A549 (cell line): Measurements from ENCODE around the gene APOBEC4. TPM values are rescaled to one million over a fixed set of nuclear protein-coding genes. Genes with fewer than 3 reads are reported as not detected.

Experiments used
- ATAC-seq, 2 experiments: fragments of 200-7000 bp in 1 of 2; fragments of >200 bp in 1 of 2; cut with Nextera tagmentation in 1 of 2; cut with Tn5 transposase in 1 of 2; 3 replicates each; pipeline versions ENCODE4 v1.8.0 to v1.9.1; 2018 to 2020; ENCODE audit warnings: mild to moderate bottlenecking in 1 of 2, moderate library complexity in 1 of 2
- CTCF ChIA-PET: fragments of 300-600 bp; sonication (Branson Sonifier 250); formaldehyde crosslinking; extraction: SDS; loops from one replicate; lab custom pipeline; 2021; ENCODE audit warnings: antibody characterized with exemption, inconsistent platforms; lab: Yijun Ruan, JAX
- POLR2A ChIA-PET: fragments of 350-600 bp; formaldehyde crosslinking; extraction: SDS; loops from one replicate; lab custom pipeline; 2021; ENCODE audit warnings: antibody characterized with exemption, inconsistent platforms; lab: Yijun Ruan, JAX
- DNase-seq, 2 experiments: peaks; one replicate each; pipeline versions ENCODE4 v3.0.0 to v3.0.0-alpha.2; 2011 to 2016; ENCODE audit warnings: low read depth in 1 of 2, low spot score in 1 of 2
- FAIRE-seq: peaks from 2 replicates; lab custom pipeline; 2011; peaks lifted over from hg19 to GRCh38; lab: Jason Lieb, UNC
- H3K27ac ChIP-seq, 2 experiments: fragments of >200 bp; sonication (Bioruptor Twin); formaldehyde crosslinking; 3 replicates each; pipeline ENCODE4 v1.5.1; 2016 to 2017
- H3K4me1 ChIP-seq: fragments of >200 bp; sonication (Bioruptor Twin); formaldehyde crosslinking; 3 replicates; pipeline ENCODE4 v1.6.1; 2016
- H3K4me2 ChIP-seq: fragments of >200 bp; sonication (Bioruptor Twin); formaldehyde crosslinking; 3 replicates; pipeline ENCODE4 v1.6.1; 2016
- H3K4me3 ChIP-seq: fragments of >200 bp; sonication (Bioruptor Twin); formaldehyde crosslinking; 3 replicates; pipeline ENCODE4 v1.5.1; 2016
- H3K9me3 ChIP-seq: fragments of >200 bp; sonication (Bioruptor Twin); formaldehyde crosslinking; 3 replicates; pipeline ENCODE4 v1.6.1; 2016
- CBX2 ChIP-seq: fragments of 200-600 bp; sonication (generic); IDR thresholded peaks from 2 replicates; pipeline ENCODE4 v1.6.1; 2016; ENCODE audit warnings: low read depth, mild to moderate bottlenecking, borderline replicate concordance
- EHF ChIP-seq: fragments of 250-450 bp; sonication (Bioruptor Pico); IDR thresholded peaks from 2 replicates; pipeline ENCODE4 v1.5.0; 2020; ENCODE audit warnings: mild to moderate bottlenecking
- ESRRA ChIP-seq: fragments of 150-350 bp; IDR thresholded peaks from 2 replicates; pipeline ENCODE4 v1.6.1; 2014; ENCODE audit warnings: mild to moderate bottlenecking, low read length, borderline replicate concordance
- GATA3 ChIP-seq: IDR thresholded peaks from 2 replicates; pipeline ENCODE4 v1.6.1; 2012; ENCODE audit warnings: borderline replicate concordance
- HDAC2 ChIP-seq: fragments of 200-600 bp; sonication (generic); IDR thresholded peaks from 2 replicates; pipeline ENCODE4 v1.6.1; 2016
- JUNB ChIP-seq: fragments of >200 bp; sonication (Bioruptor Twin); formaldehyde crosslinking; IDR thresholded peaks from 2 replicates; pipeline ENCODE4 v1.6.1; 2016
- KDM1A ChIP-seq: fragments of 200-600 bp; sonication (generic); IDR thresholded peaks from 2 replicates; pipeline ENCODE4 v1.6.1; 2016; ENCODE audit warnings: low read depth, mild to moderate bottlenecking
- MAFK ChIP-seq: fragments of 450-650 bp; IDR thresholded peaks from 2 replicates; pipeline ENCODE4 v1.6.1; 2014; ENCODE audit not compliant: partially characterized antibody
- MAZ ChIP-seq: fragments of 150-350 bp; IDR thresholded peaks from 2 replicates; pipeline ENCODE4 v1.6.1; 2014; ENCODE audit warnings: antibody characterized with exemption, low read depth, low read length, borderline replicate concordance
- NFE2L2 ChIP-seq: fragments of 150-350 bp; conservative IDR thresholded peaks from 2 replicates; pipeline ENCODE4 v1.6.1; 2014; ENCODE audit warnings: low read length
- NR3C1 ChIP-seq: fragments of >200 bp; sonication (Bioruptor Twin); formaldehyde crosslinking; IDR thresholded peaks from 3 replicates; pipeline ENCODE4 v1.6.1; 2017
- PHF8 ChIP-seq: fragments of 200-600 bp; sonication (generic); IDR thresholded peaks from 2 replicates; pipeline ENCODE4 v1.6.1; 2016; ENCODE audit warnings: low read depth, mild to moderate bottlenecking, antibody characterized with exemption, moderate library complexity, borderline replicate concordance
- RAD21 ChIP-seq, 2 experiments: fragments of >200 bp in 1 of 2; sonication (Bioruptor Twin) in 1 of 2; formaldehyde crosslinking in 1 of 2; IDR thresholded peaks in 1 of 2; conservative IDR thresholded peaks in 1 of 2; 2 replicates in 1 of 2; 3 replicates in 1 of 2; pipeline ENCODE4 v1.6.1; 2012 to 2018; ENCODE audit warnings: inconsistent platforms in 1 of 2
- RCOR1 ChIP-seq: fragments of 150-350 bp; IDR thresholded peaks from 2 replicates; pipeline ENCODE4 v1.6.1; 2014; ENCODE audit warnings: antibody characterized with exemption, low read length, low read depth
- SMC3 ChIP-seq: fragments of >200 bp; sonication (Bioruptor Twin); formaldehyde crosslinking; IDR thresholded peaks from 3 replicates; pipeline ENCODE4 v1.6.1; 2018; ENCODE audit warnings: inconsistent platforms
- TFCP2L1 ChIP-seq: fragments of 250-450 bp; sonication (Bioruptor Pico); IDR thresholded peaks from 2 replicates; pipeline ENCODE4 v1.5.0; 2021; ENCODE audit warnings: mild to moderate bottlenecking
- ZFP36 ChIP-seq: fragments of 450-650 bp; IDR thresholded peaks from 2 replicates; pipeline ENCODE4 v1.6.1; 2014; ENCODE audit warnings: borderline replicate concordance; ENCODE audit not compliant: partially characterized antibody
- ZNF302 ChIP-seq: fragments of 250-450 bp; sonication (Bioruptor Pico); IDR thresholded peaks from 2 replicates; pipeline ENCODE4 v1.9.0; 2021; ENCODE audit warnings: inconsistent platforms, mild to moderate bottlenecking, moderate library complexity
- WGBS: methylation state at CpG from one replicate; pipeline ENCODE4 v1.1.6; 2017; ENCODE audit errors: missing lambda C conversion rate; 5-methylcytosine and 5-hydroxymethylcytosine counted together
- polyA plus RNA-seq, 4 experiments: library from polyadenylated mRNA; depleted of rRNA in 3 of 4; stranded (reverse); fragments of >200 nt; fragmentation: RNase III in 1 of 4; extraction: RNeasy Plus Mini Kit Qiagen cat#74134 plus additional on column Dnase treatment in 1 of 4; gene quantifications; 2 replicates in 3 of 4; 3 replicates in 1 of 4; pipeline ENCODE4 v1.2.3, GENCODE V29; 2011 to 2017
- TF ChIP-seq, protein P1 (sequence below): IDR thresholded peaks from 2 replicates; pipeline ENCODE4 v1.6.1; 2012
- TF ChIP-seq, protein P2 (sequence below): fragments of 200-600 bp; sonication (generic); IDR thresholded peaks from 2 replicates; pipeline ENCODE4 v1.6.1; 2016; ENCODE audit warnings: antibody characterized with exemption, mild to moderate bottlenecking, moderate library complexity
- TF ChIP-seq, protein P3 (sequence below): fragments of >200 bp; sonication (Bioruptor Twin); formaldehyde crosslinking; IDR thresholded peaks from 3 replicates; pipeline ENCODE4 v1.5.1; 2016
- TF ChIP-seq, protein P4 (sequence below): IDR thresholded peaks from 2 replicates; pipeline ENCODE4 v1.6.1; 2012; ENCODE audit warnings: low read depth, borderline replicate concordance

APOBEC4 gene
- polyA plus RNA-seq, 2 of the 4 experiments (the other 2 are of a cell fraction): not detected

DNA sequence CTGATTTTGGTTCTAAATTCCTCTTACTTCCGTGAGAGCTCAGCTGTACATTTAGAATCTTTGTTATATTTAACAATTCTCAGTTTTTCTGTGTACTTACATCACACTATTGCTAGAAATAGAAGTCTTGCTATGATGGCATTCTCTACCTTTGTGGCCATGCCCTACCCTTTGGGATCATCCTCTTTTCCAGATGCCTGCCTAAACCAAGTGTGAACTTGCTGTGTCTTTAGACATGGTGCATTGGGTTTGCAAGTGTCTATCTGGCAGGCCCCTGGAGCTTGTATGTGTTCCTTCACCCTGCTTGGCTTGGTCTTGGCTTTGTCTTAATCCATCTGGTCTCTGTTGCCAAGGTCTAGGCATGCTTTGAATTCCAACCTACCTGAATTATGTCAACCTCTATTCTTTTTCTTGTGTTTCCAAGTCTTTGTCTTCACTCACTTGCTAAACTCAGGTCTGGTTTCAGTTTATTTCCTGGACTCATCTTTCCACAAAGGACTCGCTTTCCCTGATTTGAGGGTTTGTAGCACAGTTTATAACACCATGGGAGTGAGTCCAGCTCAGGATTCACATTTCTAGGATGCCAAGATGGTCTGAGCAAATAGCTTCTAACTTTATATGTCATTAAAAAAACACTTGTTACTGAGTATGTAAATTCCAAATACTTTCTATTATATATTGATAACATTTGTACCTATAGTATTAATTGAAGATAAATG, 20.6 kb upstream of the APOBEC4 start:
- TF ChIP-seq ZFP36: peak; percentile 70
- no peak for TF ChIP-seq HDAC2
- no peak for DNase-seq
- no peak for ATAC-seq
- ChIA-PET CTCF (interaction anchor here (1.6 to 4.1 kb wide), 3 partner anchors 11 to 242 kb away, joined by 4 to 31 read pairs (median 6); no protein-coding TSS in a partner anchor), POLR2A (no interaction called here)
- Histone ChIP-seq H3K4me1 (no peaks in the 10 kb centered on the region), H3K4me2 (no peak overlapping the region), H3K27ac (no peak overlapping the region), H3K9me3 (peaks cover 15% of the 10 kb centered on the region), H3K4me3 (no peak overlapping the region)
- no peak for FAIRE-seq
- WGBS: 69% methylated on average over 2 of the region's 2 CpGs

DNA sequence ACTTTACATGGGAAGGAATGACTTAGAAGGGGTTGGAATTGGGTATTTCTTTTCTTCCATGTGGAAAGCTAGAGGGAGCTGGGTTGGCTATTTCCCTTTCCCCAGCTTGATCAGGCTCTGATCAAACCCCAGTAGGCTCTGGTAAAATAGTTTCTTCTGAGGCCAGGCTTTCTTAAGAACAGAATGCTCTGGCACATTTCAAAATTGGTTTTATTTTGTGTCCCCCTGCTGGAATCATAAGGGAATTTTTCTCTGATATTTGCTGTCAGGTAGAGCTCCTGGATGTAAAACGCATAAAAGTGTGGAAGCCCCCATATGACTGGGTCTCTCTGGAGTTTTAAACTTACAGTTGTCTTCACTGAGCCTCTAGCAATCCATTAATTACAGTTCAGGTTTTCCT, 17.1 kb upstream of the APOBEC4 start:
- H3K4me1 ChIP-seq: no peaks in the 10 kb centered on the region
- peaks cover 15% of the 10 kb centered on the region for H3K9me3 ChIP-seq
- H3K27ac ChIP-seq: no peak overlapping the region
- no peak overlapping the region for H3K4me3 ChIP-seq
- H3K4me2 ChIP-seq: no peak overlapping the region
- CTCF ChIA-PET: interaction anchor here (0.6 to 1.7 kb wide), 3 partner anchors 15 to 228 kb away, joined by 3 to 15 read pairs (median 6); no protein-coding TSS in a partner anchor
- POLR2A ChIA-PET: no interaction called here
- 68% methylated on average over 1 of the region's 1 CpG for WGBS
- FAIRE-seq (no peak), DNase-seq (no peak), ATAC-seq (no peak)
- 0 out of 5 replicates have a peak, but pooled peaks of 1 of the 2 experiments have one; percentile 6 for TF ChIP-seq RAD21 (conservative IDR thresholded peaks at IDR 0.05 in 1 of 2, IDR thresholded peaks at IDR 0.05 in 1 of 2)
- TF ChIP-seq NFE2L2: no peak
- TF ChIP-seq, protein P1, sequence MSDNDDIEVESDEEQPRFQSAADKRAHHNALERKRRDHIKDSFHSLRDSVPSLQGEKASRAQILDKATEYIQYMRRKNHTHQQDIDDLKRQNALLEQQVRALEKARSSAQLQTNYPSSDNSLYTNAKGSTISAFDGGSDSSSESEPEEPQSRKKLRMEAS: no peak

DNA sequence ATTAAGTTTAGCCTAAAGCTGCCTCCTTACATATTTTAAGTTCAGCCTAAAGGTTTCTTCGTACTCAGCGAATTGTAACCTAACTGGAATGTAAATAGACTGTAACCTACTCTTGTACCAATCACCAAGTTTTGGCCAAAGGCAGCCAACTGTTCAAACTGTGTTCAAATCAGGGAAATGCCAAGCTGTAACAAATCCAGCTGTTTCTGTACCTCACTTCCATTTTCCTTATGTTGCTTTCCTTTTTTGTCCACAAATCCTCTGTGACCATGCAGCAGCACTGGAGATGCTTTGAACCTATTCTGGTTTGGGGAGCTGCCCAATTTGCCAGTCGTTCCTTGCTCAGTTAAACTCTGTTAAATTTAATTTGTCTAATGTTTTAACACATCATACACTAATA, 3.2 kb upstream of the APOBEC4 start:
- DNase-seq: no peak
- no peak for ATAC-seq
- TF ChIP-seq NR3C1 (no peak), MAFK (peak; percentile 9)
- ChIA-PET CTCF (interaction anchor here (0.6 to 6.2 kb wide), 21 partner anchors 8 to 1280 kb away, joined by 3 to 142 read pairs (median 6); no protein-coding TSS in a partner anchor), POLR2A (no interaction called here)
- no peak overlapping the region for H3K4me3 ChIP-seq
- 84% methylated on average over 3 of the region's 3 CpGs for WGBS
- H3K4me1 ChIP-seq: peaks cover 4% of the 10 kb centered on the region; the same call in 1 of the 3 replicates
- no peak for FAIRE-seq
- H3K9me3 ChIP-seq: no peaks in the 10 kb centered on the region
- H3K4me2 ChIP-seq: no peak overlapping the region
- peak overlapping the region in 1 of 2 experiments; percentile 3; a peak in 1 of 6 replicates for H3K27ac ChIP-seq

DNA sequence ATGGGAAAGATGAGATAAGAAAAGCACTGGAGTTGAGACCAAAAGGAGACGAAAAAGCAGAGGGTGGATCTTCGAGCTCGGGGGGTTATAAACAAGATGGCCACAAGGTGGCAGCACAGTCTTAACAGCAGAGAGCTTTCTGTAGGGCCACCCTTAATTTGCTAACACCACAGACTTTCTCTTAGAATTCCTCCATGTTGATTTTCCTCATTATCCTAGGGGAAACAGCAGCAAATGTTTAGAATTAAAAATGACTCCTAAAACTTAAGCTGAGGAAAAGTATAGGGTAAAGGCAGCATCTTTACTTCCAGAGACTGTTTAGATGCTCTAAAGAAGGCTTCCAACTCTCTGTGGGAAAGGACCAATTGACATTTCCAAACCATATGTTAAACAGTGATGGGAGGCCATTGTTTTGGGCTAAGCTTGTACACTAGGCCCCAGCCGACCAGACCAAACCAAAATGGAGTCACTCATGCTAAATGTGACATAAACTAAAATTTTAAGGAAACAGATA, 2.5 kb upstream of the APOBEC4 start:
- POLR2A ChIA-PET: interaction anchor here (0.5 to 1.0 kb wide), 2 partner anchors 260 to 1036 kb away, joined by 4 to 12 read pairs; no protein-coding TSS in a partner anchor
- H3K4me1 ChIP-seq: peaks cover 4% of the 10 kb centered on the region; the same call in 1 of the 3 replicates
- peak; percentile 74 to 79 for DNase-seq
- H3K4me3 ChIP-seq: no peak overlapping the region
- CTCF ChIA-PET: interaction anchor here (0.5 to 6.2 kb wide), 41 partner anchors 9 to 1280 kb away, joined by 3 to 142 read pairs (median 4); no protein-coding TSS in a partner anchor
- 5% methylated on average over 4 of the region's 4 CpGs for WGBS
- peak overlapping the region; percentile 16 to 41; a peak in 2 of 6 replicates for H3K27ac ChIP-seq
- peak; percentile 93 to 97 for ATAC-seq
- no peaks in the 10 kb centered on the region for H3K9me3 ChIP-seq
- no peak for FAIRE-seq
- H3K4me2 ChIP-seq: no peak overlapping the region
- TF ChIP-seq, protein P2, sequence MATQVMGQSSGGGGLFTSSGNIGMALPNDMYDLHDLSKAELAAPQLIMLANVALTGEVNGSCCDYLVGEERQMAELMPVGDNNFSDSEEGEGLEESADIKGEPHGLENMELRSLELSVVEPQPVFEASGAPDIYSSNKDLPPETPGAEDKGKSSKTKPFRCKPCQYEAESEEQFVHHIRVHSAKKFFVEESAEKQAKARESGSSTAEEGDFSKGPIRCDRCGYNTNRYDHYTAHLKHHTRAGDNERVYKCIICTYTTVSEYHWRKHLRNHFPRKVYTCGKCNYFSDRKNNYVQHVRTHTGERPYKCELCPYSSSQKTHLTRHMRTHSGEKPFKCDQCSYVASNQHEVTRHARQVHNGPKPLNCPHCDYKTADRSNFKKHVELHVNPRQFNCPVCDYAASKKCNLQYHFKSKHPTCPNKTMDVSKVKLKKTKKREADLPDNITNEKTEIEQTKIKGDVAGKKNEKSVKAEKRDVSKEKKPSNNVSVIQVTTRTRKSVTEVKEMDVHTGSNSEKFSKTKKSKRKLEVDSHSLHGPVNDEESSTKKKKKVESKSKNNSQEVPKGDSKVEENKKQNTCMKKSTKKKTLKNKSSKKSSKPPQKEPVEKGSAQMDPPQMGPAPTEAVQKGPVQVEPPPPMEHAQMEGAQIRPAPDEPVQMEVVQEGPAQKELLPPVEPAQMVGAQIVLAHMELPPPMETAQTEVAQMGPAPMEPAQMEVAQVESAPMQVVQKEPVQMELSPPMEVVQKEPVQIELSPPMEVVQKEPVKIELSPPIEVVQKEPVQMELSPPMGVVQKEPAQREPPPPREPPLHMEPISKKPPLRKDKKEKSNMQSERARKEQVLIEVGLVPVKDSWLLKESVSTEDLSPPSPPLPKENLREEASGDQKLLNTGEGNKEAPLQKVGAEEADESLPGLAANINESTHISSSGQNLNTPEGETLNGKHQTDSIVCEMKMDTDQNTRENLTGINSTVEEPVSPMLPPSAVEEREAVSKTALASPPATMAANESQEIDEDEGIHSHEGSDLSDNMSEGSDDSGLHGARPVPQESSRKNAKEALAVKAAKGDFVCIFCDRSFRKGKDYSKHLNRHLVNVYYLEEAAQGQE: no peak
- TF ChIP-seq, protein P3, sequence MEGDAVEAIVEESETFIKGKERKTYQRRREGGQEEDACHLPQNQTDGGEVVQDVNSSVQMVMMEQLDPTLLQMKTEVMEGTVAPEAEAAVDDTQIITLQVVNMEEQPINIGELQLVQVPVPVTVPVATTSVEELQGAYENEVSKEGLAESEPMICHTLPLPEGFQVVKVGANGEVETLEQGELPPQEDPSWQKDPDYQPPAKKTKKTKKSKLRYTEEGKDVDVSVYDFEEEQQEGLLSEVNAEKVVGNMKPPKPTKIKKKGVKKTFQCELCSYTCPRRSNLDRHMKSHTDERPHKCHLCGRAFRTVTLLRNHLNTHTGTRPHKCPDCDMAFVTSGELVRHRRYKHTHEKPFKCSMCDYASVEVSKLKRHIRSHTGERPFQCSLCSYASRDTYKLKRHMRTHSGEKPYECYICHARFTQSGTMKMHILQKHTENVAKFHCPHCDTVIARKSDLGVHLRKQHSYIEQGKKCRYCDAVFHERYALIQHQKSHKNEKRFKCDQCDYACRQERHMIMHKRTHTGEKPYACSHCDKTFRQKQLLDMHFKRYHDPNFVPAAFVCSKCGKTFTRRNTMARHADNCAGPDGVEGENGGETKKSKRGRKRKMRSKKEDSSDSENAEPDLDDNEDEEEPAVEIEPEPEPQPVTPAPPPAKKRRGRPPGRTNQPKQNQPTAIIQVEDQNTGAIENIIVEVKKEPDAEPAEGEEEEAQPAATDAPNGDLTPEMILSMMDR: peak; percentile 97
- TF ChIP-seq RAD21 (conservative IDR thresholded peaks at IDR 0.05 in 1 of 2, IDR thresholded peaks at IDR 0.05 in 1 of 2) (peak; percentile 92 to 95), KDM1A (no peak), TFCP2L1 (CRISPR knock-in tag) (no peak), MAZ (no peak), ESRRA (no peak), EHF (CRISPR knock-in tag) (no peak), CBX2 (no peak), RCOR1 (no peak), GATA3 (no peak), MAFK (no peak), ZNF302 (no peak), JUNB (no peak), PHF8 (no peak), SMC3 (peak; percentile 95)
- TF ChIP-seq, protein P4, sequence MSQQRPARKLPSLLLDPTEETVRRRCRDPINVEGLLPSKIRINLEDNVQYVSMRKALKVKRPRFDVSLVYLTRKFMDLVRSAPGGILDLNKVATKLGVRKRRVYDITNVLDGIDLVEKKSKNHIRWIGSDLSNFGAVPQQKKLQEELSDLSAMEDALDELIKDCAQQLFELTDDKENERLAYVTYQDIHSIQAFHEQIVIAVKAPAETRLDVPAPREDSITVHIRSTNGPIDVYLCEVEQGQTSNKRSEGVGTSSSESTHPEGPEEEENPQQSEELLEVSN: no peak
